NCI-H774 (cell line): ENCODE results near the gene SLC2A2.
A peak's percentile ranks its signal among the peaks of the same experiment; 100 is the strongest.

Experiments used
- DNase-seq: peaks from one replicate; lab custom pipeline; 2025; lab: John Stamatoyannopoulos, UW

The SLC2A2 gene

DNA sequence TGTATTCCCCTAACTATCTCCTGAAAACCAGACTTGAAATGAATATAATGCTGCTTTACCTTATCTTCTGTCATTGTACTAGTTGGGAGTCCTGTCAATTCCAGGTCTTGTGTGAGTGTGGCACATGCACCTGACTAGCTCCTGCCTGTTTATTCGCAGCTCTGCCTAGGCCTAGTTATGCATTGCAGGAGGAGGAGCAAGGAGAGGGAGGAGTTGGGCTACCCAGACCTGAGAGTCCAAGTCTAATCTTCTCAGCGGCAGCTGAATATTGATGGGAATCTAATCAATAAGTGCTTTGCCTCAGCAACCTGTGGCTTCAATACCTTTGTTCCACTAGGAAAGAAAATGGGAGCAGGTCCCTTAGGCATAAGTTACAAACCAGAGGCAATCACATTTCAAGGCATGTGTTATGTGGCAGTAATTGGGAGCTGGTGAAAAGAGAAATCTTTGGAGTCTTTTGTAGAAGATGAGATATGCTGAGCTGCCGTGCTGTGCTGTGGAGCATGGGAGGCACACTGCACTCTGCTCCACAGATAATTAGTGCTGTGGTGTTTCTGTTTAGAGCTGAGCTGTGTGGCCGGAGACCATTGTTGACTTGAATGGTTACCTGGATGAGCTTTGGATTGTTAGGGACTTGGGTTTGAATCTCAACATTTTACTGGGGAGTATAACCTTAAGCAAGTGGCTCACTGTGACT lies at the start of gene SLC2A2:
TSS of gene SLC2A2 (minus strand) at position 124 of the 697 bp plus-strand sequence. CDS start at position 74, 50 bp downstream.
- DNase-seq, result no peak

GRCh38 chr3:171072432-171072831 lies 45.9 kb upstream of the SLC2A2 start:
- DNase-seq, result no peak

DNA sequence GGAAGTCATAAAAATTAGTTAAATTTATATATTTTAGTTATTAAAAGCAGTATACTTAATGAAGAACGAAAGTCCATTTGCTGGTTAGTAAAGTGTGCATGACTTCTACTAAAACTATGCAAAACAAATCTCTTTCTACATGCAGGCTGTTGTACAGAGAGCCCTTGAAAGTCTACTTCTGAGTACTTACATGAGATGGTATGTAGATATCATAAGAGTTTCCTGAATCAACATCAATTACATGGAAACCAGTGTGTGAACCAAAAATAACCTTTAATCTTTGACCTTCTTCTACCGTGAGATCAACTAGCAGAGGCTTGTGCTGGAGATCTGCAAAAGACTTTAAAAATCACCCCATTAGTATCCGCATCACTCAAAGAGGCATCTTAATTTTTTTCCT lies 42.1 kb upstream of the SLC2A2 start:
- no peak for DNase-seq

DNA sequence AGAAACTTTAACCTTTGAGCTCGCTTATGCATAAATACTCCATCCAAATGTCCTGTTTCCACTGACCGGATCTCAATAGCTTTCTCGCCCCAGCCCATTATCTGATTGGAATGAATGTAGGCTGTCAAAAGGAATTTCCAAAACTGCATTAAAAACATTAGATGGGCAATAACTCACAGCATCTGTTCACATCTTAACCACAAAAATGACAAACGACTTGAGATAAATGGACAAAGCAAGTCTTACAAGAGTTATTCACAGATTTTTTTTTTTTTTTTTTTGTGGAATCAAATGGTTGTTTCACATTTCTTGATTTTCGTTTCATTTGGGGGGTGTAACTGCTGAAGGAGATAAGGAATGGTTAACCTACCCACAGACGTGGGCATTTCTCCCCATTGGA lies 39.7 kb upstream of the SLC2A2 start:
- no peak for DNase-seq

DNA sequence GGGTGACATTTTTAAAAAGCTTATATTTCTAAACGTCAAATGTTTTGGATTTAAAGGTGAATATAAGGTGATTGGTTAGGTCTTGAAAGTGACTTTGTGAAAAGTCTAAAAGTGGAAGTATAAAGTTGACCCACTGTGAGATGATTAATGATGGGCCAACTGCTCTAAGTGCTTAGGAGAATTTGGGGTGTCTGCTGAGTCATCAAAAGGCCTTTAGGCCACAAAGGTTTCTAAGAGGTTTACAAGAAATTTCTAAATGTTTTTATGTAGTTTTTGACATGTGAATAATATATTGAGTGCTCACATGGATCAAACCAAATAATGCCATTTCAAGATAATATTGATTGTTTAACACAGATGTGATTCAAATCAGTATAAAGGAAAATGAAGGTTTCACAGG lies 39.2 kb upstream of the SLC2A2 start:
- no peak for DNase-seq

DNA sequence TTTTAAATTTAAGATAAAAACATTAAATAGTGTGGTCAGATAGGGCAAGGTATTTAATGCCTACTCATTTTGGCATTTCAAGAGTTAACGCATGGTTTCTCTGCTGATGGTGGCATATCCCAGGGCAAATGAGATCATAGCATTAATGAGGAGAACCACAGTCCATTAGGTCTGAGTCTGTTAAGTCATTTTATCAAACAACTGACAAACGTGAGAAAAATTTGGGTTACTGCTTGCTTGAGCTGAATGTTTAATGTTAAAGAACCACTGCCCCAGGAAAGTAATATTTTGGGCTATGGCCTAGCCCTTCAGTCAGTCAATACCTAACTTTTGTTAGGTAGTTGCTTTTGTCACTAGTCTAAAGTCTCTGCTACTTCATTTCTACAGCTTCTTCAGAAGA lies 37.9 kb upstream of the SLC2A2 start:
- DNase-seq, result no peak

DNA sequence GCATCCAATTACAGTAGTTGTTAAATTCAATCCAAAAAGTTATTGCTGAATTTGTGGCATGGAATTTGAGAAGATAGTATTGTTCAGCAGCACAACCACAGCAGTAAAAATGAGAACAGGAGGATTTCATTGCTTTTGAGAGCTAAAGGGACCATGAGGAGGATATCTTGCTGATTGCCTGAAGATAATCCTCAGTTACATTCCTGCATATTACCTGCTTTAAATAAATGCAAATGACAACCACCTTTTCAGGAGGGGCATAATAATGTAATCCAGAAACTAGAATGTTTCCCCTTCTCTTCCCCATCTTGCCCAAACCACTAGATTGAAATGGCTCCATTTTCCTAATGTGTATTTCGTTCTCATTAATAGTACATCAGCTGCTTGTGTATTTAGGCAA lies 35.2 kb upstream of the SLC2A2 start:
- no peak for DNase-seq

DNA sequence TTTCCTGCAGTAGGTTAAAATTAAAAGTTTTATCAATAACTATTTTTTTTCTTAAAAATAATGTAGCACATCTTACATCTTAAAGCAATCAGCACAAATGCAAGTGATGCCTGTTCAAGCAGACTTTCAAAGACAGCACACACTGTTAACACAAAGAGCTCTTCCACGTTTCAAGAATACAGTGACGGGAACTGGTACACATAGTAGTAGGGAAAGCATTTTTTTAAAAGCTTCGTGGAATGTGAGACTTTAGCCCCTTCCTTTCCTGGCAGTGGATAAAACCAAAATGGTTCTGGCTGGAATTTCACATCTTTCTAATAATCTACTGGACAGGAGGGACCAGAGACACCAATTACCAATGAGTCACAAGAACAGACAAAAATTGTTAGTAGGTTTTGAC lies 33.5 kb upstream of the SLC2A2 start:
- no peak for DNase-seq

DNA sequence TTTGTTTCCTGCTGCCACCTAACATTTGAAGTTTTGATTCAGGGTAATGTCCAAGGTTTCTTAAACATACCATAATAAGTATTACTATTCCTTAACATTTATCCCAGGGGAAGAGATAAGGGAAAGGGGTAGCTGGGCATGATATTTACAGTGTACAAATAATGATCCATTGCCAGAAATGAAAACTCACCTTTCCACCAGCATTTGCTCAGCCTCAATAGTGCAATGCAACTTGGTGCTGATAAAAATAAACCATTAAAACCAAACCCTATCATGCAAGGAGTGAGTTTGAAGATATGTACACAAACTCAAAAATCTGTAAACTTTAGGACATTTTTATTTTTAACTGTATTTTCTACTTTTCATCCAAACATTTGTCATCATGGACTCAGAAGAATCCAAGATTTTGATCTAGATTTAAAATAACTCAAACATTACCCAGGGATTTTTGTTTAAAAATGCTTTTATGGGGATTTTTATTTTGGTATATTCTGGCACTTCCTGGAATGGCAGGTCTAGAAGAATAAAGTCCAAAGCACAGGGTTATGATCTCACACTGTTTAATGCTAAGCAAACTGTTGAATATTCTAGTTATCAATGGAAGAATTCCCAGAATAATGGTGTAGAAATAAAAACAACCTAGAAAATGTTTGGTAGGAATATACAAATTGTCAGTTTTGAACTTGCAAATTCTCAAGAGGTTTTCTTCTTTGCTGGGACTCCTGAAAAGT lies 32.5 kb upstream of the SLC2A2 start:
- DNase-seq, result no peak

- no peak for DNase-seq
Measured at GRCh38 chr3:171058058-171058457, 31.5 kb upstream of the SLC2A2 start.

GRCh38 chr3:171057072-171057471 lies 30.6 kb upstream of the SLC2A2 start:
- no peak for DNase-seq

DNA sequence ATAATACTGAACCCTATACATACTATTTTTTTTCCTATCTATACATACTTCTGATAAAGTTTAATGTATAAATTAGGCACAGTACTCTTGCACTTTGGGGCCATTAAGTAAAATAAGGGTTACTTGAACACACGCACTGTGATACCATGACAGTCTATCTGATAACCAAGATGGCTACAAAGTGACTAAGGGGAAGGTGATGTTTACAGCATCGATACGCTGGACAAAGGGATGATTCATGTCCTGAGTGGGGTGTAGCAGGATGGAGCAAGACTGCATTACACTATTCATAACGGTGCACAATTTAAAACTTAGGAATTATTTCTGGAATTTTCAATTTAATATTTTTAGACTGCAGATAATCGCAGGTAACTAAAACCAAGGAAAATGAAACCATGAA lies 30.0 kb upstream of the SLC2A2 start:
- no peak for DNase-seq

- DNase-seq, result no peak
Measured at GRCh38 chr3:171055336-171056178, 29.0 kb upstream of the SLC2A2 start.

DNA sequence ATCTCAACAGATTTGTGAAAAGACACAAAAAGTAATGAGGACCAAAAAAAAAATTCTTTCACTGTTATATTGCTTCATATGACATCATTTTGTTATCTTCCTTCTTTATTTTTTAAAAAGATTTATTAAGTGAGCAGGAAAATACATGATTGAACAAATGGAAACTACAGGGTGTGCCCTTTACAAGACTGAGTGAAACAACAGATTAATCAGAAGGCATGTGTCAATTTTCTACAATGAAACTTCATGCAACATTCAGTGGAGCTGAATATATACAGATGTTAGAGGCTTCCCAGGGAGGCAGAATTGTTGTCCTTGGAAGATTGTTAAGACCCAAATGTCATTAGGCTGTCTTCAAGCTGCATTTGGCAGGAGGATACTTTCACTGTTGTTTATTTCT lies 28.4 kb upstream of the SLC2A2 start:
- DNase-seq, result no peak

- no peak for DNase-seq
Measured at GRCh38 chr3:171054231-171054630, 27.7 kb upstream of the SLC2A2 start.

- peak; percentile 20 for DNase-seq
Measured at GRCh38 chr3:171049861-171050444, 23.4 kb upstream of the SLC2A2 start.

DNA sequence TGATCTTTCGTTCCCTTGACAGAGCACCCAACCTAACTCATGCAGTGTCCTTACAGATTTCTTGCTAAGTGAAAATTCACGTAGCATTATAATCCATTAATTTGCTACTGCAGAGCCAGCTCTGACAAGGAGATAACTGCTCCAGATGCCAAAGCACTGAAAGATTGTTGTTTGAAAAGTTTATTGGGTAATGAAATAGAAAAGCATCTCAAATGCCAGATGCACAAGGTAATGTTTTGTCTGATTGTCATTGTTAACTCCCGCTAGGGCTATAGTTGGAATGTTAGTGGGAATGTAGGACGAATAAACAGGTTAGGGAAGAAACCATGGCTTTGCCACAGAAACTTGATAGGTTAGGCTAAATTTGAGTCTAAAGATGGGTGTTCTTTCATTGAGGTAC lies 20.2 kb upstream of the SLC2A2 start:
- DNase-seq, result no peak

- DNase-seq, result no peak
Measured at GRCh38 chr3:171044835-171045793, 18.6 kb upstream of the SLC2A2 start.

DNA sequence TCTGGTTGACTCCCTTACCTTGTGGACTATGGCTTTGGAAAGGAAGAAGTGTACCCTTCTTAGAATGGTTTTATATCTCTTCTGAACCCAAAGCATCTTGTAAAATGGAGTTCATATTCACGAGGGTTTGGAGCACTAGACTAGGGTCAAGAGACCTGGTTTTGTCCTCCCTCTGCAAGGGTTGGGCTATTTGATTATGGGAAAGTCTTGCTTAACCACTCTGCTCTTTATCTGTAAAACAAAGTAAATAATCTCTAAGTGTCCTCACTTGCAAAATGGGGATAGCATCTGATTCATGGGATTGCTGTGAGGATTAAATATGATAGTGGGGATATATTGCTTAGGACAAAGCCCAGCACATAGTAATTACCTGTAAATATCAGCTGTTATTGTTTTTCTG lies 17.9 kb upstream of the SLC2A2 start:
- no peak for DNase-seq

DNA sequence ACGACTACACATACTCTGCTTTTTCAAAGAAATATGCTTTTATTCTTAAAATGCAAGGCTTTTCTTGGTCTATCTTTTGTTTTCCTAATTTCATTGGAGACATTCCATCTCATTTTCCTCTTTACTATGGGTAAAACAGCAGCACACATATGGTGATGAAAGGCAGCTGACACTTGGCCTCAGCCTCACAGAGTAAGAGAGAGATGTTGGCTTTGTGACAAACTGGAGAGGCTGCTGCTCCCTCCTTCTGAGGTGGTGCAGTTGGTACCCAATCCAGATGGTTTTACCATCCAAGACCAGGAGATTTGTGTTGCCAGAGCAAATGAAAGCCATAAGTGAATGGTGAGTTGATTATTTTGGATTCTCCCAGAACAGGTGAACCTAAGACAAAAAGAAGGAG lies 13.2 kb upstream of the SLC2A2 start:
- no peak for DNase-seq

DNA sequence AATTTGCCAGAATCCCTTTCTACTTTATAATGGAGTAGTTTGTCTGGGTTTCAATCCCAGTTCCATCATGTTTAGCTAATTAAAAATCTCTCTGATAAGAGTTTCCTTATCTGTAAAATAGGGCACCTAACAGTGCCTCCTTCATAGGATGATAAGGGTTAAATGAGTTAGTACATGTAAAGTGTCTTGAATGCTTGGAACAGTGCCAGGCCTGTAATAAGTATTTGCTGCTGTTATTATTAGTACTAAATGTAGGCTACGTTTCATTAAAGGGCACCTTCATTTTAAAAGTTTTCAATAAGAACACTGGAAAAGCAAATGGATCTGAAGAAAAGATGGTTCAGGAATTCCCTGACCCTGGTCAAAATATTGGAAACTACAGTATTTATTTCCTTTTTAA lies 11.8 kb upstream of the SLC2A2 start:
- no peak for DNase-seq
